ENCODE data around the gene ADD3. TPM values are rescaled to one million over a fixed set of nuclear protein-coding genes. Genes with fewer than 3 reads are reported as not detected.

Gene ADD3
- total RNA-seq, 3 donors from 2014 or later, result 109 to 165 (median 141) TPM

GRCh38 chr10:109961174-109962001 is 46.4 kb upstream of the ADD3 start:
- peaks cover 6% of the 10 kb centered on the region for H3K4me1 ChIP-seq (ENCODE audit: low read depth)

GRCh38 chr10:109962247-109962646 is 45.5 kb upstream of the ADD3 start:
- intact Hi-C loops (cut with DNase I, micrococcal nuclease), result no loop called here
- TF ChIP-seq CTCF (IDR thresholded peaks at IDR 0.05), result no peak
- ATAC-seq, result no peak

More at GRCh38 chr10:109961174-109962001, 46.4 kb upstream of the ADD3 start:
- intact Hi-C loops (cut with DNase I, micrococcal nuclease), result no loop called here
- no peak overlapping the region for H3K4me3 ChIP-seq
- TF ChIP-seq CTCF (IDR thresholded peaks at IDR 0.05), result no peak
- ATAC-seq (peak; percentile 82), DNase-seq (no peak)
- no peaks in the 10 kb centered on the region for H3K36me3 ChIP-seq (ENCODE audit: low read depth)
- no peaks in the 10 kb centered on the region for H3K9me3 ChIP-seq

GRCh38 chr10:109963439-109963838 is 44.3 kb upstream of the ADD3 start:
- Histone ChIP-seq H3K4me3 (no peak overlapping the region), H3K36me3 (ENCODE audit: low read depth) (no peaks in the 10 kb centered on the region), H3K4me1 (ENCODE audit: low read depth) (peaks cover 6% of the 10 kb centered on the region), H3K9me3 (no peaks in the 10 kb centered on the region)
- DNase-seq, result no peak
- TF ChIP-seq CTCF (IDR thresholded peaks at IDR 0.05), result no peak
- ATAC-seq, result no peak
- intact Hi-C loops (cut with DNase I, micrococcal nuclease), result no loop called here

More at GRCh38 chr10:109962247-109962646, 45.5 kb upstream of the ADD3 start:
- H3K36me3 ChIP-seq (ENCODE audit: low read depth), result no peaks in the 10 kb centered on the region
- H3K4me3 ChIP-seq, result no peak overlapping the region
- H3K9me3 ChIP-seq, result no peaks in the 10 kb centered on the region
- DNase-seq, result no peak
- peaks cover 6% of the 10 kb centered on the region for H3K4me1 ChIP-seq (ENCODE audit: low read depth)

GRCh38 chr10:109964318-109964717 is 43.5 kb upstream of the ADD3 start:
- Histone ChIP-seq H3K4me1 (ENCODE audit: low read depth) (peaks cover 13% of the 10 kb centered on the region), H3K4me3 (no peak overlapping the region), H3K9me3 (no peaks in the 10 kb centered on the region), H3K36me3 (ENCODE audit: low read depth) (no peaks in the 10 kb centered on the region)
- TF ChIP-seq CTCF (IDR thresholded peaks at IDR 0.05), result no peak
- DNase-seq, result no peak
- intact Hi-C loops (cut with DNase I, micrococcal nuclease), result no loop called here
- ATAC-seq, result no peak

GRCh38 chr10:109966961-109967738 is 40.6 kb upstream of the ADD3 start:
- H3K4me3 ChIP-seq, result no peak overlapping the region
- TF ChIP-seq CTCF (IDR thresholded peaks at IDR 0.05), result no peak
- H3K36me3 ChIP-seq (ENCODE audit: low read depth), result no peaks in the 10 kb centered on the region
- ATAC-seq (peak; percentile 14), DNase-seq (peak in 1 of 3 donors; percentile 47)
- no peaks in the 10 kb centered on the region for H3K9me3 ChIP-seq
- intact Hi-C loops (cut with DNase I, micrococcal nuclease), result no loop called here
- peaks cover 9% of the 10 kb centered on the region for H3K4me1 ChIP-seq (ENCODE audit: low read depth)
